Mesenteric fat pad (tissue), 1 donor: ENCODE data around the gene DIP2A. TPM values are rescaled to one million over a fixed set of nuclear protein-coding genes. Genes with fewer than 3 reads are reported as not detected.

Experiments
- DNase-seq: peaks from one replicate; pipeline ENCODE4 v3.0.0-alpha.2; 2020; ENCODE audit warnings: low spot score
- total RNA-seq: library from RNA; stranded (reverse); fragmentation: NEBNext Ultra II Directional; extraction: Animal tissue kit (Norgen Biotek cat#: 25700); gene quantifications from one replicate; pipeline ENCODE4 v1.2.1, GENCODE V29; 2021
- donor health status: DM: yes; HTN: yes; CAD: no.

The DIP2A gene
- total RNA-seq, 1 donor from 2014 or later: 33.9 TPM

GRCh38 chr21:46482225-46482845, 23.6 kb downstream of the DIP2A start:
- no peak for DNase-seq

GRCh38 chr21:46482846-46483231, 24.1 kb downstream of the DIP2A start:
- no peak for DNase-seq

- DNase-seq: no peak
These were observed 24.9 kb downstream of the DIP2A start for GRCh38 chr21:46483300-46484295.

- no peak for DNase-seq
These were observed 27.9 kb downstream of the DIP2A start for GRCh38 chr21:46486481-46487126.

GRCh38 chr21:46489162-46489663, 30.5 kb downstream of the DIP2A start:
- no peak for DNase-seq

- no peak for DNase-seq
These were observed 31.1 kb downstream of the DIP2A start for GRCh38 chr21:46489800-46490199.

GRCh38 chr21:46491553-46491952, 32.9 kb downstream of the DIP2A start:
- DNase-seq: no peak

GRCh38 chr21:46492851-46493250, 34.2 kb downstream of the DIP2A start:
- DNase-seq: no peak

GRCh38 chr21:46493828-46494227, 35.1 kb downstream of the DIP2A start:
- DNase-seq: no peak

GRCh38 chr21:46498335-46499050, 39.8 kb downstream of the DIP2A start:
- no peak for DNase-seq

- DNase-seq: no peak
These were observed 41.7 kb downstream of the DIP2A start for GRCh38 chr21:46500224-46500861.

GRCh38 chr21:46503922-46504550, 45.3 kb downstream of the DIP2A start:
- DNase-seq: no peak

GRCh38 chr21:46504666-46505065, 46.0 kb downstream of the DIP2A start:
- DNase-seq: no peak

- DNase-seq: no peak
These were observed 48.9 kb downstream of the DIP2A start for GRCh38 chr21:46507562-46507961.

GRCh38 chr21:46509741-46510502, 51.2 kb downstream of the DIP2A start:
- DNase-seq: no peak

- DNase-seq: no peak
These were observed 56.4 kb downstream of the DIP2A start for GRCh38 chr21:46515109-46515508.

GRCh38 chr21:46516068-46516467, 57.4 kb downstream of the DIP2A start:
- no peak for DNase-seq

- no peak for DNase-seq
These were observed 58.7 kb downstream of the DIP2A start for GRCh38 chr21:46517361-46517760.

GRCh38 chr21:46518983-46519583, 60.4 kb downstream of the DIP2A start:
- no peak for DNase-seq
